ENCODE measurements around the gene TNC. TPM values are rescaled to one million over a fixed set of nuclear protein-coding genes. Genes with fewer than 3 reads are reported as not detected.

The TNC gene
- total and polyA plus RNA-seq, 2 of the 4 experiments (the other 2 are of a cell fraction) = 192 to 253 TPM

GRCh38 chr9:115014438-115014837 lies 103.5 kb downstream of the TNC start:
- peak overlapping the region; percentile 24; the same call in 1 of the 2 replicates for H2BK20ac ChIP-seq (ENCODE audit: low read depth, low read length)
- no peak overlapping the region for H3K4me2 ChIP-seq (ENCODE audit: low read depth, low read length)
- H3K36me3 ChIP-seq (ENCODE audit: control insufficient read depth, insufficient read depth, low read length) = no peaks in the 10 kb centered on the region
- H2BK15ac ChIP-seq (ENCODE audit: low read depth, low read length) = no peak overlapping the region
- peaks cover 14% of the 10 kb centered on the region for H3K4me1 ChIP-seq (ENCODE audit: control insufficient read depth, insufficient read depth, low read length)
- no peak overlapping the region for H3K18ac ChIP-seq (ENCODE audit: low read depth, low read length)
- no peak overlapping the region for H2BK5ac ChIP-seq (ENCODE audit: low read depth, low read length, poor library complexity, severe bottlenecking)
- H2AFZ ChIP-seq (replicated peaks; ENCODE audit: low read length, poor library complexity) = no peak overlapping the region
- H2AK9ac ChIP-seq (replicated peaks; ENCODE audit: low read depth, low read length, poor library complexity) = no peak overlapping the region
- no peak overlapping the region for H3K4me3 ChIP-seq (ENCODE audit: insufficient read depth, low read depth, low read length)
- ChIA-PET POLR2A (ENCODE audit: unreplicated experiment) (no interaction called here), CTCF (interaction anchor here (0.6 to 1.0 kb wide), 11 partner anchors 26 to 867 kb away, joined by 3 to 7 read pairs (median 3); no protein-coding TSS in a partner anchor)
- no peak overlapping the region for H3K4ac ChIP-seq (ENCODE audit: low read depth, low read length)
- ATAC-seq (ENCODE audit: low read depth) = no peak
- 0 out of 2 replicates have a peak overlapping the region, but pooled peaks have one; percentile 5 for H2BK120ac ChIP-seq (ENCODE audit: low read depth, low read length)
- no peak overlapping the region for H3K27ac ChIP-seq (ENCODE audit: insufficient read depth, low read length)
- dilution Hi-C loops (cut with HindIII; ENCODE audit: low sequenced_read_pairs, unreplicated experiment) (no loop called here), intact Hi-C loops (cut with micrococcal nuclease) (loop anchor here (1.0 to 10.0 kb wide), 6 partner anchors 103 to 580 kb away; no protein-coding TSS in a partner anchor), in situ Hi-C loops (cut with MboI; ENCODE audit: low sequenced_read_pairs) (loop anchor here (5.0 to 10.0 kb wide), 6 partner anchors 102 to 600 kb away; no protein-coding TSS in a partner anchor)
- peaks cover 12% of the 10 kb centered on the region; the same call in 1 of the 2 replicates for H3K9me1 ChIP-seq (ENCODE audit: insufficient read depth, low read length)
- no peak for TF ChIP-seq BHLHE40 (IDR thresholded peaks at IDR 0.05; ENCODE audit: low read depth, low read length)
- TF ChIP-seq RAD21 (IDR thresholded peaks at IDR 0.05; ENCODE audit: low read length) = no peak
- no peak for TF ChIP-seq MAZ (IDR thresholded peaks at IDR 0.05; ENCODE audit: borderline replicate concordance, low read depth, low read length)
- no peak for TF ChIP-seq CTCF (conservative IDR thresholded peaks at IDR 0.05; ENCODE audit: low read depth, low read length)
- TF ChIP-seq, protein P1, sequence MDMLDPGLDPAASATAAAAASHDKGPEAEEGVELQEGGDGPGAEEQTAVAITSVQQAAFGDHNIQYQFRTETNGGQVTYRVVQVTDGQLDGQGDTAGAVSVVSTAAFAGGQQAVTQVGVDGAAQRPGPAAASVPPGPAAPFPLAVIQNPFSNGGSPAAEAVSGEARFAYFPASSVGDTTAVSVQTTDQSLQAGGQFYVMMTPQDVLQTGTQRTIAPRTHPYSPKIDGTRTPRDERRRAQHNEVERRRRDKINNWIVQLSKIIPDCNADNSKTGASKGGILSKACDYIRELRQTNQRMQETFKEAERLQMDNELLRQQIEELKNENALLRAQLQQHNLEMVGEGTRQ (IDR thresholded peaks at IDR 0.05; ENCODE audit: low read depth, low read length) = no peak
- no peak for TF ChIP-seq MXI1 (IDR thresholded peaks at IDR 0.05; ENCODE audit: borderline replicate concordance, low read depth, low read length)
- TF ChIP-seq CEBPB (IDR thresholded peaks at IDR 0.05; ENCODE audit: low read depth, low read length) = no peak
- no peak for TF ChIP-seq CHD1 (IDR thresholded peaks at IDR 0.05; ENCODE audit: low read depth, low read length)
- no peak for TF ChIP-seq FOS (IDR thresholded peaks at IDR 0.05; ENCODE audit: low read depth, low read length)
- no peak for TF ChIP-seq SMC3 (IDR thresholded peaks at IDR 0.05; ENCODE audit: low read depth, low read length)
- TF ChIP-seq MAFK (IDR thresholded peaks at IDR 0.05; ENCODE audit: low read depth, low read length) = no peak
- TF ChIP-seq RCOR1 (IDR thresholded peaks at IDR 0.05; ENCODE audit: insufficient replicate concordance, low read length) = no peak
- TF ChIP-seq RFX5 (IDR thresholded peaks at IDR 0.05; ENCODE audit: low read depth, low read length) = no peak
- no peak for TF ChIP-seq ELK1 (IDR thresholded peaks at IDR 0.05; ENCODE audit: borderline replicate concordance, low read depth, low read length)
- no peak for TF ChIP-seq POLR2A (IDR thresholded peaks at IDR 0.05; ENCODE audit: low read depth, low read length)
- TF ChIP-seq NFE2L2 (IDR thresholded peaks at IDR 0.05; ENCODE audit: low read depth, low read length) = no peak
- H3K23ac ChIP-seq (ENCODE audit: low read depth, low read length) = no peak overlapping the region
- no peak overlapping the region for H4K5ac ChIP-seq (ENCODE audit: low read depth, low read length)
- no peak overlapping the region for H4K8ac ChIP-seq (ENCODE audit: low read depth in 2 of 2, low read length in 2 of 2)
- H3K56ac ChIP-seq (ENCODE audit: extremely low read depth, insufficient read depth, low read length) = no peak overlapping the region
- H3K9ac ChIP-seq (ENCODE audit: low read depth, low read length) = no peak overlapping the region
- H4K20me1 ChIP-seq (ENCODE audit: insufficient read depth, low read length) = no peaks in the 10 kb centered on the region
- whole genome bisulfite sequencing, 2 experiments (ENCODE audit: extremely low coverage in 2 of 2, insufficient read length in 1 of 2) = no CpG with 5 or more reads among the region's 3 CpGs
- H2AK5ac ChIP-seq (ENCODE audit: low read depth, low read length) = no peak overlapping the region
- H3K14ac ChIP-seq (replicated peaks; ENCODE audit: low read depth, low read length) = no peak overlapping the region
- H3K9me3 ChIP-seq (ENCODE audit: control insufficient read depth, insufficient read depth, low read length) = no peaks in the 10 kb centered on the region
- BruUV-seq (replicated peaks) = no TSS peak
- H4K91ac ChIP-seq (ENCODE audit: insufficient read depth, low read depth, low read length) = no peak overlapping the region
- H3K27me3 ChIP-seq (ENCODE audit: control insufficient read depth, insufficient read depth, low read length) = peaks cover 5% of the 10 kb centered on the region
- no peaks in the 10 kb centered on the region for H3K79me1 ChIP-seq (ENCODE audit: low read depth in 1 of 2, low read length in 2 of 2)
- DNase-seq = no peak

Data from IMR-90 (cell line).